Suppressor macrophage treated with lipopolysaccharide for 1 hour (primary cell): ENCODE measurements around the gene NCKAP5.

Source experiments
- DNase-seq, 3 donors: peaks; one replicate each; pipeline ENCODE4 v3.0.0-alpha.2; 2020 to 2022

Gene NCKAP5

DNA sequence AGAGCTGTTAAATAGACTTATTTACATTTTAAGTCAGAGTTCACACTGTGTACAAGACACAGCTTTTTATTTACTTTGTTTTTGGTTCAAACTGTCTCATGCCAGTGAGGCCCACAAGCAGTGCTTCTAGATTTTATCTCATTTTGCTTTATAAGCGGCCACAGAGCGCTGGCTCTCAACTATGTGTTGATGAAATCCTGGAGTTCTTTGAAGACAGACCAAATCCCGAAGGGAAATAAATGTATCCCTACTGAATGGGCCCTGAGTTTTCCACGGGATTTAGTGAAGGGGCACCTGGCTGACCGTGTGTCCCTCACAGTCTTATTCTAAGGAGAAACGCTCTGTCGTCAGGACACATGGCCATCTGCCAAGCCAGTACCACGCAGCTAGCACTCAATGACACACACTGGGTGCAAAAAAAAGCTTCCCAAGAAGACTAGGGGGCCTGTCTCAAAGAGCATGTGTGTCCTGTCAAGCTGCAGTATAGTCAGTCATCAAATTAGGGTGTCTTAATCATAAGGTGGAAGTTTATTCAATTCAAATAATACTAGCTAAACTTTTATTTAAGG lies 921.6 kb downstream of the NCKAP5 start:
- DNase-seq = no peak

DNA sequence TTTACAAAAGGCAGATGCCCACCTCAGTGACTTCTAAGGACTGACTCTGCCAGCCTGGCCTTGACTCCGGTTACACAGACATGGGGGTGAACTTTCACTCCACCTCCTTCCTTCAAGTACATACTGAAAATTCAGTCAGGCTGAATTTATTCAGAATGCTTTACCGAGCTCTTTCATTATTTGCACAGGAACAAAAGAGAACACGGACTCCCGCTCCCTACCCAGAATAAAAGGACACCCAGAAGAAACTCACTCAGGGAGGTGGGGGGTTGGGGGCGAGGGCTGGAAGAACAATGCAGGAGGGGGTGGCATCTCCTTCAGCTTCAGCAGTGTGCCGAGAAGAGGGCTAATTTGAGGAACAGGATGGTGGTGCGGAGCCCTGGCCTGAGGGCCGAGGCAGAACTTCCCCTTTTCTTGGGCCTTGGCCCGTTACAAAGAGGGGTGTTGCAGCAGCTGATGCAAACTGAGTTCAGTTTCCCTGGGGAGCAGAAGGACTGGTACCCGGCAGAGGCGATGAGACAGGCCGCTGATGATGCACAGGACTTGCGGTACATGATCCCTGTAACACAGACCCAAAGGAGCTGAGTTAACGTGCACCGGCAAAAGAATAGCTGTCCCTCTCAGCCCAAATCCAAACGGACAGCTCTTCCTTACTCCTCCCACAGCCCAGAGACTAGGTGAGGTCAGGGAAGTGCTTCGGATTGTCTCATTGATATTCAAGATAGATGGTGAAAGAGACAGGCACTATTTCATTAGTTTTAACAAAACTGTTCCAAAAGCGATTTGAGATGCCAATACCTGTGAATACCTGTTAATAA lies 922.3 kb downstream of the NCKAP5 start:
- peak; percentile 43 to 61 (median 51) for DNase-seq

DNA sequence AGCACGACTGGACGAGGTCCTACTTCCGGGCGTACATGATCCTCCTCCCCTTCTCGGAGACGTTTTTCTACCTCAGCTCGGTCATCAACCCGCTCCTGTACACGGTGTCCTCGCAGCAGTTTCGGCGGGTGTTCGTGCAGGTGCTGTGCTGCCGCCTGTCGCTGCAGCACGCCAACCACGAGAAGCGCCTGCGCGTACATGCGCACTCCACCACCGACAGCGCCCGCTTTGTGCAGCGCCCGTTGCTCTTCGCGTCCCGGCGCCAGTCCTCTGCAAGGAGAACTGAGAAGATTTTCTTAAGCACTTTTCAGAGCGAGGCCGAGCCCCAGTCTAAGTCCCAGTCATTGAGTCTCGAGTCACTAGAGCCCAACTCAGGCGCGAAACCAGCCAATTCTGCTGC lies 923.1 kb downstream of the NCKAP5 start:
- no peak for DNase-seq

DNA sequence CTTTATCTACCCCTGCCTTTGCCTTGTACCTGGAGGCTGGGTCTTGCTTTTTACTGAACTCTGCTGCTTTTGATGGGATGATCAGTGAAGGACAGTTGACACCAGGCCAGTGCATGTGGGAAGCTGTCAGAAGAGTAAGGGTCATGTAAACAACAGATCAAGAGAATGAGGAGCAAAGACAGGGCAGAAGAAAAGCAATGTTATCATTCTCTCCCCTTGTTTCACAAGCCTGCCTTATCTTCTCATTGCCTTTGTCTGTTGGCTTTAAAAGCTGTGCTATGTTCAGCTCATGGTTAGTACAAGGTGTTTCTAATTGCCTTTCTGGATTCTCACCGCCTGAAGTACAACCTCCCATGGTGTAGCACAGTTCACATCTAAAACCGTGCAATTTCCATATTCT lies 925.8 kb downstream of the NCKAP5 start:
- no peak for DNase-seq

DNA sequence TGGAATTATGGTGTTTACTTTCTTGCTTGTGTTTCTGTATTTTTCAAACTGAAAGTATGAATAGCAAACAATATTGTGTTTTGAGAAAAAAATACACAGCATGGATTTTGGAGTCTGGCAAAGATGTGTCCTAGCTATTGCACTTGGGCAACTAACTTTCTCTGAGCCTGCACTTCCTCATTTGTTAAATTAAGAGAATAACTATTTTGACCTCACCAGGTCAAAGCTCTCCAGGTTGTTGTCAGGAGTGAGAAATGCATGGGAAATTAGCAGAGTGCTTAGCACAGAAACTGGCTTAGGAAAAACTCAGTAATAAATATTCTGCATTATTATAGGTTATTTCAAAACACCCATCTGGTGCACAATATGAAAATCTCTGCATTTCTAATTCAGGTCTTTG lies 926.4 kb downstream of the NCKAP5 start:
- no peak for DNase-seq

DNA sequence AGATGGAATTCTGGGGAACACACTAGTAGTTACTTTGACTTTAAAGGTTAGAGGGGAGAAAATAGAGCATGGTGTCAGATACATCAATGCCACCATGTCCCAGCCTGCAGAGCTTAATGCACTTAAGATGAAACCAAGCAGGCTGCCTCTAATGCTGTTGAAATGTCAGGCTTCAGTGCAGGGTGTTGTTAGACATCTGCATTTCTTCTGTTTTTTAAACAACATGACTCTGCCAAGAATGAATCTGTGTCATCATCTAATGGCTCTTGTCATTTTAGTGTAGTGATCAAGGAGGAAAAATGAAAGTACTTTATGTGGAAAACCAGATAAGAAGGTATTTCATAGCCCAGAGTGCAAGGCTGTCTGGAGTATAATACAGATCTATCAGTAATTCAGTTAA lies 928.1 kb downstream of the NCKAP5 start:
- no peak for DNase-seq

DNA sequence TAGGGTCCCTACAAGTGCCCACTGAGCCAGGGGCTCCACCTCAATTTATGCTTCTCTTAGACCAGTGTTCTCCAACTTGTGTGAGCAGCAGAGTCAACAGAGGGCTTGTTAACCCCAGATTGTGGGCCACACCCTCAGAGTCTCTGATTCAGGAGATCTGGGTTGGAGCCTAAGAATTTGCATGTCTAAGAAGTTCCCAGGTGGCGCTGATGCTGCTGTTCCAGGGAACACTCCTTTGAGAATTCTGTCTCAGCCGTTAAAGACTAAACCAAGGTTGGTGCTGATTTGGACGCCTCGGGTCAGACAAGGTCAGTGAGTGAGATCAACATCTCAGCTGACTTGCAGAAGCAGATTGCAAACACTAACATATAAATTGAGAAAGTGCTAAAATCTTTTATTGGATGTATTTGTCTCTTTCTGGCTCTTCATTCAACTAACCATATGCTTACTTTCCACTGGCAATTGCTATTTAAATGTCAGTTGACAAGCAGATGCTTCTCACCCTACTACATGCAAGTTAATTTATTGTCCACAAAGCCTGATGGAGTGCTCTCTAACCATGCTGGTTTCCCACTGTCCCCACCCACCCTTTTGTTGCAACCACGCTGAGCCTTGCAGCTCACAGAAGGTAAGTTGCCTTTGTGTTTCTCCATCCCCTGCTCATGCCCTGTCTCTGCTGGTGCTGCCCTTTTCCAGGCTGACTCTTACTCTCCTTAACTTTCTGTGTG lies 929.8 kb downstream of the NCKAP5 start:
- DNase-seq = no peak

DNA sequence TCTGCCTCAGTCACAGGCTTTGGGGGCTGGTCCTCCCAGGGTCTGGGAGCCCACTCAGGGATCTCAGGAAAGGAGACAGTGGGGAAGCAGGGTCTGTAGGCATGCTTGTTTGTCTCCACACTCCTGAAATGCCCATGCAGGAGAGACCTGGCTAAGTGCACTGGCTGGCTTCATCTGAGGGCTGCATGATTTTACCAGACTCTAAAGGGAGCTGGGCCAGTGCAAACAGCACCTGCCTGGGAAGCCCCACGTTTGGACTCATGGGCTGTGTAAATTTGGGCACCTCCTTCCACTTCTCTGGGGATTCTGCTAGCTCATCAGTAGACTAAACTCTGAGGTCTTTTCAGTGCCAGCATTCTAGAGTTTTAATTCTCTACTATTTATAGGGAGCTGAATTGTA lies 931.9 kb downstream of the NCKAP5 start:
- DNase-seq = no peak

GRCh38 chr2:132633635-132634034 lies 934.6 kb downstream of the NCKAP5 start:
- no peak for DNase-seq

DNA sequence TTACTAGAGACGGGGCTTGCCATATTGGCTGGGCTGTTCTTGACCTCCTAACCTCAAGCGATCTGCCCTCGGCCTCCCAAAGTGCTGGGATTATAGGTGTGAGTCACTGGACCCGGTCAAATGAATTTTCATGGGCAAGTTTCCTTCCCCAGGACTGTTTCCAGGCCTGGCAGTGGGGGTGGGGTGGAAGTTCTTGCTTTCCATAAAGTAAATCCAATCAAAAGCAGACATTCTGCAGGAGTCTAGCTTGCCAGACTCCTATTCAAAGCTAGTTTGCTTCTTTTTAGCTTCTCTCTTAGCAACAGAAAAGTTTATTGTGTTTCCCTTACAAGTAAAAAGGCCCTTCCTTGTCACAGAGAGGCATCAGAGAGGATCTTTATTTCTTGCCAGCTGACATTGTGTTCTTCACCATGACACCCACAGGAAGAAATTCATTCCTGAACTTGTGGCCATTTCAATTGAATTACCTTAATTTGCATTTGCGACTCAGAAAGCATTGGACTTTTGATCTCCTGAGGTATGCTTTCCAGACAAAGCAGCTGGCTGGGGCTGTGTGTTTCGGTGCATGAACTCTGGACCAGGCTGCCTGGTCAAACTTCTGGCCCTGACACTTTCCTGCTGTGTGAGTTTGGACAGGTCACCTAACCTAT lies 936.1 kb downstream of the NCKAP5 start:
- no peak for DNase-seq

GRCh38 chr2:132627536-132627935 lies 940.7 kb downstream of the NCKAP5 start:
- DNase-seq = no peak

GRCh38 chr2:132623096-132623839 lies 945.0 kb downstream of the NCKAP5 start:
- peak; percentile 32 to 50 (median 44) for DNase-seq
